Esophagus muscularis mucosa (tissue), 4 donors: ENCODE results near the gene BLACAT1. TPM values are rescaled to one million over a fixed set of nuclear protein-coding genes. Genes with fewer than 3 reads are reported as not detected.

ENCODE experiments used
- DNase-seq: peaks from one replicate; pipeline ENCODE4 v3.0.0-alpha.2; 2017; ENCODE audit errors: extremely low spot score
- H3K27ac ChIP-seq, 4 donors: fragments of 200-600 bp; sonication (generic); replicated peaks in 1 of 4; 1 replicate in 3 of 4; 2 replicates in 1 of 4; pipeline ENCODE4 v1.5.1; 2016 to 2019; ENCODE audit warnings: mild to moderate bottlenecking in 1 of 4
- H3K27me3 ChIP-seq, 4 donors: fragments of 200-600 bp; sonication (generic); one replicate each; pipeline versions ENCODE4 v1.5.1 to v1.6.0; 2016 to 2019
- H3K36me3 ChIP-seq, 4 donors: fragments of 200-600 bp; sonication (generic); one replicate each; pipeline ENCODE4 v1.5.1; 2016 to 2019
- H3K4me1 ChIP-seq, 4 donors: fragments of 200-600 bp; sonication (generic); one replicate each; pipeline ENCODE4 v1.5.1; 2016 to 2019
- H3K4me3 ChIP-seq, 4 donors: fragments of 200-600 bp; sonication (generic); 1 replicate in 2 of 4; 2 replicates in 2 of 4; pipeline ENCODE4 v1.5.1; 2016 to 2019; ENCODE audit warnings: mild to moderate bottlenecking in 4 of 4, moderate library complexity in 1 of 4
- H3K9me3 ChIP-seq, 4 donors: fragments of 200-600 bp; sonication (generic); 1 replicate in 3 of 4; 2 replicates in 1 of 4; pipeline ENCODE4 v1.5.1; 2016 to 2019
- EP300 ChIP-seq: sonication (generic); formaldehyde crosslinking; IDR thresholded peaks from one replicate; pipeline ENCODE4 v1.6.1; 2017; ENCODE audit warnings: antibody characterized with exemption
- POLR2A ChIP-seq: fragments of 450-650 bp; IDR thresholded peaks from one replicate; pipeline ENCODE4 v1.6.1; 2017; ENCODE audit warnings: antibody characterized with exemption, moderate library complexity, mild to moderate bottlenecking, low read depth
- POLR2AphosphoS5 ChIP-seq, 2 donors: sonication (generic); formaldehyde crosslinking; IDR thresholded peaks; one replicate each; pipeline ENCODE4 v1.6.1; 2017; ENCODE audit warnings: antibody characterized with exemption in 2 of 2
- WGBS: methylation state at CpG from one replicate; pipeline ENCODE4 v1.1.5; 2018; 5-methylcytosine and 5-hydroxymethylcytosine counted together
- intact Hi-C: fragments of 100-400 bp; cut with DNase I; formaldehyde crosslinking; loops from one replicate; pipeline ENCODE4 v1.15.1; 2023
- total RNA-seq, 4 donors: library from RNA; depleted of rRNA; stranded (reverse); fragments of >200 nt; gene quantifications; one replicate each; pipeline versions ENCODE4 v1.1.0 to v1.2.1, GENCODE V29; 2016
- TF ChIP-seq, protein P1 (sequence below), 3 experiments: fragments of 200-600 bp in 2 of 3; fragments of 450-650 bp in 1 of 3; sonication (generic) in 2 of 3; IDR thresholded peaks; one replicate each; pipeline ENCODE4 v1.5.1; 2017 to 2019; ENCODE audit warnings: antibody characterized with exemption in 3 of 3, mild to moderate bottlenecking in 2 of 3, moderate library complexity in 1 of 3

The BLACAT1 gene
- total RNA-seq, 4 donors from 2014 or later: not detected

DNA sequence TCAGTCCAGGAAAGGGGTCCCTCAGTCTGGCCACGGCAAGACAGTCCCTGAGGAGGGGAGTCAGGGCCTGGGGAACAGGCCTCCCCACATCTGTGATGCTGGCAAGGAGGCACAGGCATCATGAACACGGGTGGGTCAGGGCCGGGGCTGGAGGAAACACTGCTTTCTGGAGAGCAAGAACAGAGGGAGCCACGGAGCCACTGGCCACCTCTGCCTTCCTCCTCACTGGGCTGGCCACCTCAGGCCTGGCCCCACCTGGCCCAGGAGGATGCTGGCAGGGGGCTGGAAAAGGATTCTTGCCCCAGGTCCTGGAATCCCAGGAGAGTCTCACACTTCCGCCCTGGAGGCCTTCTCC lies 15.7 kb downstream of the BLACAT1 start:
- 88% methylated on average over 4 of the region's 5 CpGs for WGBS
- intact Hi-C loops: no loop called here

DNA sequence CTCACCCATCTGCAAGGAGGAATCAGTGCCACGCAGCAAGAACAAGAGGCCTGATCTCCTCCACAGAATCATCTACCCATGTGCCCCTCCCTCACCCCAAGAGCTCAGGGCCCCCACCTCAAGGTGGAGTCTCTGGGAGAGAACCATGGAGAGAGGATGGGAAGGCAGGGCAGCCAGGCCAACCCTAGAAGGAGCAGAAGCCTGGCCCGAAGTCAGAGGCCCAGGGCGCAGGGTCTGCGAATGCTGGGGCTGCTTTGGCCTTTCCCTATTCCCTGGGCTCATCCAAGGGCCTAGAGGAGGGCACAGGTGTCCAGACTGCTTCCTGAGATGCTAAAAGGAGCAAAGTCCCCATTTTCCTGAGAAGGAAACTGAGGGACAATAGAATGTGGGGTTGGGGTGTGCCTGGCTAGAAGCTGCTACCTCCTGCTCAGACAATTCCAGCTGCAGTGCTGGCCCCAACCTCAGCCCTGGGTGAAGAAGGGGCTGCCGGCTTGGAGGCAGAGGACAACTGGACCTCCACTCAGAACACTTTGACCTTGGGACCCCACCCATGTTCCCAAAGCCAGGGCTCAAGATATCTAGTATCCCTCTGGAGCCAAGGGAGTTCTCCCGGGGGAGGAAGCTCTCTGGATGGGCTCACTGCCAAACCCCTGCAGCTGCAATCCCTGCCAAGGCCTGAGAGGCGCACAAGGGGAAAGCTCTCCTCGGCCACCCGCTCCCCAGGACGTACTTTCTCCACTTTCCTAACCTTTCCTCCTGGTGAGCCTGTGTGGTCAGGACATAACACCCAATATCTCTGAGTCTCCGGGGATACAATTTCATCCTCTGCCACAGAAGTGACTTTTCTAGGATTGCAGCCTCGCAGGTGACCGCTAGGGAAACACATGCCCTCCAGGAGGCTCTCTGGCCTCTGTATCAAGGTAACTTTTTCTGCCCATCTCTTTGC lies 17.4 kb downstream of the BLACAT1 start:
- no peak for DNase-seq
- intact Hi-C loops: no loop called here
- H3K9me3 ChIP-seq: no peaks in the 10 kb centered on the region
- H3K27ac ChIP-seq: peak overlapping the region in 2 of 4 donors; percentile 5 to 24
- no peak overlapping the region for H3K4me3 ChIP-seq
- H3K27me3 ChIP-seq: peaks cover 0 to 30% (median 5%) of the 10 kb centered on the region in 4 donors
- no peak for TF ChIP-seq POLR2AphosphoS5 (IDR thresholded peaks at IDR 0.05)
- TF ChIP-seq, protein P1, sequence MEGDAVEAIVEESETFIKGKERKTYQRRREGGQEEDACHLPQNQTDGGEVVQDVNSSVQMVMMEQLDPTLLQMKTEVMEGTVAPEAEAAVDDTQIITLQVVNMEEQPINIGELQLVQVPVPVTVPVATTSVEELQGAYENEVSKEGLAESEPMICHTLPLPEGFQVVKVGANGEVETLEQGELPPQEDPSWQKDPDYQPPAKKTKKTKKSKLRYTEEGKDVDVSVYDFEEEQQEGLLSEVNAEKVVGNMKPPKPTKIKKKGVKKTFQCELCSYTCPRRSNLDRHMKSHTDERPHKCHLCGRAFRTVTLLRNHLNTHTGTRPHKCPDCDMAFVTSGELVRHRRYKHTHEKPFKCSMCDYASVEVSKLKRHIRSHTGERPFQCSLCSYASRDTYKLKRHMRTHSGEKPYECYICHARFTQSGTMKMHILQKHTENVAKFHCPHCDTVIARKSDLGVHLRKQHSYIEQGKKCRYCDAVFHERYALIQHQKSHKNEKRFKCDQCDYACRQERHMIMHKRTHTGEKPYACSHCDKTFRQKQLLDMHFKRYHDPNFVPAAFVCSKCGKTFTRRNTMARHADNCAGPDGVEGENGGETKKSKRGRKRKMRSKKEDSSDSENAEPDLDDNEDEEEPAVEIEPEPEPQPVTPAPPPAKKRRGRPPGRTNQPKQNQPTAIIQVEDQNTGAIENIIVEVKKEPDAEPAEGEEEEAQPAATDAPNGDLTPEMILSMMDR (IDR thresholded peaks at IDR 0.05): peak; percentile 52 to 66 (median 61)
- H3K36me3 ChIP-seq: no peaks in the 10 kb centered on the region
- H3K4me1 ChIP-seq: peaks cover 38 to 55% (median 40%) of the 10 kb centered on the region in 4 donors
- 20% methylated on average over 9 of the region's 13 CpGs for WGBS

More for the DNA sequence above, 15.7 kb downstream of the BLACAT1 start:
- Histone ChIP-seq H3K36me3 (no peaks in the 10 kb centered on the region), H3K27ac (peak overlapping the region in 3 of 4 donors; percentile 30 to 54 (median 46)), H3K4me3 (no peak overlapping the region), H3K27me3 (peaks cover 0 to 20% (median 5%) of the 10 kb centered on the region in 4 donors), H3K9me3 (no peaks in the 10 kb centered on the region), H3K4me1 (peaks cover 40 to 69% (median 53%) of the 10 kb centered on the region in 4 donors)
- no peak for DNase-seq
- TF ChIP-seq POLR2AphosphoS5 (IDR thresholded peaks at IDR 0.05) (no peak), POLR2A (no peak), EP300 (no peak)
- TF ChIP-seq, protein P1 (IDR thresholded peaks at IDR 0.05): no peak

DNA sequence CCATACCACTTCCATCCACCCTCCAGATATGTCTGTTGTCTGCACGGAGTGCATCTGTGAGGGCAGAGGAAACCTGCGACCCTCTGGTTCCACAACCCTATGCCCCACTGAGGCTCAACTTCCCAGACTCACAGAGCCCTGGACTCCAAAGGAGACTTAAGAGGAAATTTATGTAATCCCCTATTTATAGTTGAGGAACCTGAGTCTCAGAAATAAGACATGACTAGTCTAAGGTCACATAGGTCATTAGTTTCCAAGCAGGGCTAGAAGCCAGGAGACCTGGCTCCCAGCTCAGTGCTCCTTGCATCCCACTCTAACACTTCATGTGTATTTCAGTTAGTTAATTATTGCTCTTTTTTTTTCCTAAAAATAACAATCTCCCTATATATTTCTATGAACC lies 18.3 kb downstream of the BLACAT1 start:
- 94% methylated on average over 2 of the region's 2 CpGs for WGBS
- DNase-seq: no peak
- peaks cover 38 to 55% (median 40%) of the 10 kb centered on the region in 4 donors for H3K4me1 ChIP-seq
- H3K27ac ChIP-seq: no peak overlapping the region
- H3K36me3 ChIP-seq: no peaks in the 10 kb centered on the region
- intact Hi-C loops: no loop called here
- TF ChIP-seq POLR2AphosphoS5 (IDR thresholded peaks at IDR 0.05): no peak
- TF ChIP-seq, protein P1 (IDR thresholded peaks at IDR 0.05): no peak
- TF ChIP-seq EP300: no peak
- no peak for TF ChIP-seq POLR2A
- H3K9me3 ChIP-seq: no peaks in the 10 kb centered on the region
- no peak overlapping the region for H3K4me3 ChIP-seq
- peaks cover 0 to 31% (median 5%) of the 10 kb centered on the region in 4 donors for H3K27me3 ChIP-seq

DNA sequence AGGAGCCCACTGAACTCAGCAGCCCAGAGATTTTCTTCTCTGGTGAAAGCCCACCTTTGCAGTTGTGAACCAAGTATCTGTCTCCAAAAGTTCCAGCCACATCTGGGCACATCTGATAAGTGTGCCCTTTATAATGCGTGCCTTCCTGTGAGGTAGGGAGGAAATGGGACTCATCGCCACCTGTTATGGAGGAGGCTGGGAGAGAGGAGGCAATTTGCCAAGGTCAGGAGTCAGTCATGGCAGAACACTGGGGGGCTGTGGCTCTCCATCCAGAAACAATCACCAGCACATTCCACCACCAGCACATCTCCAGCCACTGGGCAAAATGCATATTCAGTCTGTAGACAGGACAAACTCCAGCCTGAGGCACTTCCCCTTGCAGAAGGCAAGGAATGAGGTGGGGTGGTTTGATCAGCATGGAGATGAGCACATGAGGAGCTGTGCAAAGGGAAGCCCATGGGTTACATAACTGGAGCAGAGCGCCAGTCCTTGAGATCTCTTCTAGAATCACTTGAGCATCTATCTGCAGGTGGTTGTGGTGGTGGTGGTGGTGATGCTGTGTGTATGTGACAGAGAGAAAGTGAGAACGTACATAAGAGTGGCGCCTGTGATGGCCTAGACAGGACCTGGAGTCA lies 19.0 kb downstream of the BLACAT1 start:
- no peak overlapping the region for H3K27ac ChIP-seq
- H3K9me3 ChIP-seq: no peaks in the 10 kb centered on the region
- no peaks in the 10 kb centered on the region for H3K36me3 ChIP-seq
- H3K4me1 ChIP-seq: peaks cover 36 to 49% (median 39%) of the 10 kb centered on the region in 4 donors
- peaks cover 0 to 31% (median 5%) of the 10 kb centered on the region in 4 donors for H3K27me3 ChIP-seq
- TF ChIP-seq POLR2AphosphoS5 (IDR thresholded peaks at IDR 0.05) (no peak), POLR2A (no peak), EP300 (no peak)
- TF ChIP-seq, protein P1 (IDR thresholded peaks at IDR 0.05): no peak
- intact Hi-C loops: no loop called here
- WGBS: 89% methylated on average over 5 of the region's 5 CpGs
- H3K4me3 ChIP-seq: no peak overlapping the region
- no peak for DNase-seq
